Adipocyte (in vitro differentiated cells): ENCODE measurements around the gene CEP170B.
A peak's percentile ranks its signal among the peaks of the same experiment; 100 is the strongest.
"Not testable (repeated sequence)": the region's sequence is repeated elsewhere in the genome, so short reads cannot be mapped to it uniquely, and the experiment has no call there.

ENCODE experiments used
- DNase-seq: peaks from one replicate; pipeline ENCODE4 v3.0.0-alpha.2; 2015; ENCODE audit warnings: low read depth
- H3K27me3 ChIP-seq: replicated peaks from 2 replicates; pipeline ENCODE4 v1.7.0; 2013; ENCODE audit warnings: mild to moderate bottlenecking, low read length, moderate library complexity; ENCODE audit not compliant: control insufficient read depth, insufficient read depth
- H3K36me3 ChIP-seq: 2 replicates; pipeline ENCODE4 v1.7.0; 2013; ENCODE audit warnings: low read length, mild to moderate bottlenecking, moderate library complexity; ENCODE audit not compliant: control insufficient read depth, insufficient read depth, severe bottlenecking
- H3K4me1 ChIP-seq: 2 replicates; pipeline ENCODE4 v1.7.0; 2013; ENCODE audit warnings: mild to moderate bottlenecking, low read length, moderate library complexity; ENCODE audit not compliant: control insufficient read depth, insufficient read depth
- H3K4me3 ChIP-seq: 2 replicates; pipeline ENCODE4 v1.7.0; 2013; ENCODE audit warnings: mild to moderate bottlenecking, low read length, moderate library complexity
- H3K9ac ChIP-seq: 2 replicates; pipeline ENCODE4 v1.7.0; 2013; ENCODE audit warnings: mild to moderate bottlenecking, low read length, moderate library complexity
- H3K9me3 ChIP-seq: 2 replicates; pipeline ENCODE4 v1.7.0; 2013; ENCODE audit warnings: mild to moderate bottlenecking, low read length, moderate library complexity; ENCODE audit not compliant: control insufficient read depth

CEP170B gene

DNA sequence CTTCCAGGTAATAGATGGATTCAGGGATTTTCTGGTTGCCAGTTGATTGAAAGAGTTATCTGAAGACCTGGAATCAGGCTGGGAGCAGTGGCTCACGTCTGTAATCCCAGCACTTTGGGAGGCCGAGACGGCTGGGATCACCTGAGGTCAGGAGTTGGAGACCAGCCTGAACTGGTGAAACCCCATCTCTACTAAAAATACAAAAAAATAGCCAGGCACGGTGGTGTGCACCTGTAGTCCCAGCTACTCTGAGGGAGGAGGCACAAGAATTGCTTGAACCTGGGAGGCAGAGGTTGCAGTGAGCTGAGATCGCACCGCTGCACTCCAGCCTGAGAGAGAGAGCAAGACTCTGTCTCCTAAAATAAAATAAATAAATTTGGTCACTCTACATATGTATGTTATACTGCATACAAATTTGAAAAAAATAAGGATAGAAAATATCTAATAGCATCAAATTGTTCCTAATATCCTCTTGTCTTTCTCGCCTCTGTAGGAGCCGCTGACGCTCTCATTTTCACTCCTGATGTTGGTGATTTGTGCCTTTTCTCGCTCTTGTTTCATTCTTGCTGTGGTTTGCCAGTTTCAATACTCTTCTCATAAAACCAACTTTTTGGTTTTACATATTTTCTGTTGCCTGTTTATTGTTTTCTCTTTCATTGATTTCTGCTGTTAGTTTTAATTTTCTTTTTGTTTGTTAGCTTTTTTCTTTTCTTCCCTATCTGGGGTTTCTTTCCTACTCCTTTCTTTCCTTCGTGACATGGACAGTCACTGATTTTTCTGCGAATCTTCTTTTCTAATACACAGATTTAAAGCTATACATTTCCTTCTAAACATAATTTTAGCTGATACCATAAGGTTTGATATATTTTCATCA, 35.8 kb downstream of the CEP170B start:
- no peak overlapping the region for H3K9ac ChIP-seq
- no peak overlapping the region for H3K4me3 ChIP-seq
- DNase-seq, result no peak
- H3K27me3 ChIP-seq, result peaks cover 12% of the 10 kb centered on the region
- H3K4me1 ChIP-seq, result peaks cover 19% of the 10 kb centered on the region
- H3K36me3 ChIP-seq, result no peaks in the 10 kb centered on the region
- H3K9me3 ChIP-seq, result peaks cover 14% of the 10 kb centered on the region

DNA sequence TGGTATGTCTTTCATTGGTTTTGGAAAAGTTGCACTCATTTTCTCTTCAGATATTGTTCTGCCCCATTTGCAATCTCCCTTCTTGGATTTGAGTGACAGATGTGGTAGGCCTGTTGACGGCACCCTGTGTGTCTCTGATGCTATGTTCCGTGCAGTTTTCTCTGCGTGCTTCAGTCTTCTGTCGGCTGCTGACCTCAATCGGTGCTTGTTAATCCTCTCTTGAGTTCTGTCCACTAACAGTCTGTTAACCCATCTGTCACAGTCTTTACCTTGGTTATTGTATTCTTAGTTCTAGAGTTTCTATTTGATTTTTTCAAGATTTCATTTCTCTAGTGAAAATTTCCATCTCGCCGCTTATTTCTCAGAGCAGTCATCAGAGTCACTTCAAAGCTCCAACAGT, 38.9 kb downstream of the CEP170B start:
- Histone ChIP-seq H3K27me3 (peaks cover 29% of the 10 kb centered on the region), H3K9me3 (peaks cover 23% of the 10 kb centered on the region), H3K4me1 (peaks cover 4% of the 10 kb centered on the region), H3K4me3 (no peak overlapping the region), H3K9ac (no peak overlapping the region), H3K36me3 (no peaks in the 10 kb centered on the region)
- no peak for DNase-seq

DNA sequence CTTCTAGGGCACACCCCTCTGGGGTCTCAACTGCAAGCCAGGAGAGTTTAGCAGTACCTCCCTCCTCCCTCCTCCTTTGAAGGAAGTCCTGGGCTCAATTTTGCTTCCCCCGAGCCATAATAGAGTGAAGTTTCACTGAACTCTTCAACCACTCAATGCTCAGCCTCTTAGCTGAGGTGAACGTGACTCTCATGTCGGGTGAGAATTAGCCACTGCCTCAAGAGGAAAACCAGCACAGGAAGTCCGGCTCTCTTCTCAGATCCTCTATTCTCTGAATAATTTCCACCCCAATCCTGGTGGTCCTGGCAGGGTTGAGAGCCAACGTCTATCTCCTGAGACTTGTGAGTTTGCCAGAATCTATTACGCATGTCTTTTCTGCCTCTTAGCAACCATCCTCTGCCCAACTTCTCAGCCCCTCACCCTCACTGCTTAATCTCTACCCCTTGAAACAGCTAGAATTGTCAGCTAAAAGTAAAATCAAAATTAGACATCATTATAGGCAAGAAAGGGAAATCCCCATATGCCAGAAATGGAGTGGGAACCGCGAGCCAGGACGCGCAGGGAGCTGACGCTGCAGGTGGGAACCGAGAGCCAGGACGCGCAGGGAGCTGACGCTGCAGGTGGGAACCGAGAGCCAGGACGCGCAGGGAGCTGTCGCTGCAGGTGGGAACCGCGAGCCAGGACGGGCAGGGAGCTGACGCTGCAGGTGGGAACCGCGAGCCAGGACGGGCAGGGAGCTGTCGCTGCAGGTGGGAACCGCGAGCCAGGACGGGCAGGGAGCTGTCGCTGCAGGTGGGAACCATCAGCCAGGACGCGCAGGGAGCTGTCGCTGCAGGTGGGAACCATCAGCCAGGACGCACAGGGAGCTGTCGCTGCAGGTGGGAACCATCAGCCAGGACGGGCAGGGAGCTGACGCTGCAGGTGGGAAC, 39.8 kb downstream of the CEP170B start:
- not testable (repeated sequence) for H3K4me3 ChIP-seq, H3K9ac ChIP-seq, H3K4me1 ChIP-seq, H3K36me3 ChIP-seq, DNase-seq
- Histone ChIP-seq H3K9me3 (peaks cover 23% of the 10 kb centered on the region), H3K27me3 (peaks cover 31% of the 10 kb centered on the region)

DNA sequence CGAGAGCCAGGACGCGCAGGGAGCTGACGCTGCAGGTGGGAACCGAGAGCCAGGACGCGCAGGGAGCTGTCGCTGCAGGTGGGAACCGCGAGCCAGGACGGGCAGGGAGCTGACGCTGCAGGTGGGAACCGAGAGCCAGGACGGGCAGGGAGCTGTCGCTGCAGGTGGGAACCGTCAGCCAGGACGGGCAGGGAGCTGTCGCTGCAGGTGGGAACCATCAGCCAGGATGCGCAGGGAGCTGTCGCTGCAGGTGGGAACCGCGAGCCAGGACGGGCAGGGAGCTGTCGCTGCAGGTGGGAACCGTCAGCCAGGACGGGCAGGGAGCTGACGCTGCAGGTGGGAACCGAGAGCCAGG, 40.5 kb downstream of the CEP170B start:
- DNase-seq, H3K36me3 ChIP-seq, H3K4me3 ChIP-seq, H3K4me1 ChIP-seq, H3K9ac ChIP-seq: not testable (repeated sequence)
- Histone ChIP-seq H3K9me3 (peaks cover 23% of the 10 kb centered on the region), H3K27me3 (peaks cover 34% of the 10 kb centered on the region)

DNA sequence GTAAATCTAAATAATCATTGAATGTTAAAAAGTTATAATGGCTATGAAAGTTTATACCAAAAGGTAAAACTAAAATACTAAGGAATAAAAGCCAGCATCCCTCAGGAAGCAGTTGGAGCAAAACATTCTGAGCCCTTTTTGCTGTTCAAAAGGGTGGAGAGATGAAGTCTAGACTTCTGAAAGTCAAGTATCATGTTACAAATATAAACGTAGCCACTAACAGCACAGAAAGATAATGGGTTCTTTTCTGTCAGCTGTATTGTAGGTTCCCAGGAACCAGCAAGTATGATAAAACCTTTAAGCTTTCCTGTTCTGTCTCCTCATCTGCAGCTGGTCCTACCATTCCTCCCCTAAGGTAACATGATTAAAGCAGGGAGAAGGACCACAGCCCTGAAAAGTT, 43.2 kb downstream of the CEP170B start:
- Histone ChIP-seq H3K36me3 (no peaks in the 10 kb centered on the region), H3K4me1 (no peaks in the 10 kb centered on the region), H3K27me3 (peaks cover 34% of the 10 kb centered on the region), H3K9ac (no peak overlapping the region), H3K9me3 (peaks cover 35% of the 10 kb centered on the region), H3K4me3 (no peak overlapping the region)
- peak; percentile 43 for DNase-seq

DNA sequence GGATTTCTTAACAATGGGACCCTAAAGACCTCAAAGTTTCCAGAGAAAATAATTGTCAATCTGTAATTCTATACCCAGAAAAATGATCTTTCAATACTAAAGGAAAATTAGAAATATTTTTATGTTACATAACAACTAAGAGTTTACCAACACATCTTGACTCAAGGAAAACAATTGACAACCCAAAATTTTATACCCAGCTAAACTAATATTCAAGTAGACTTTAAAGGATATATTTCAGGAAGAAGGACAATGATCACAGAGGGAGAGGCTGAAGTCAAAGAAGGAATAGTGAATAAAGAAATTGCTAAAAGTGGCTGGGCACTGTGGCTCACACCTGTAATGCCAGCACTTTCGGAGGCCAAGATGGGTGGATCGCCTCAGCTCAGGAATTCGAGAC, 47.0 kb downstream of the CEP170B start:
- Histone ChIP-seq H3K9me3 (peaks cover 24% of the 10 kb centered on the region), H3K9ac (no peak overlapping the region), H3K36me3 (no peaks in the 10 kb centered on the region), H3K4me1 (no peaks in the 10 kb centered on the region), H3K4me3 (no peak overlapping the region), H3K27me3 (peaks cover 40% of the 10 kb centered on the region)
- no peak for DNase-seq

DNA sequence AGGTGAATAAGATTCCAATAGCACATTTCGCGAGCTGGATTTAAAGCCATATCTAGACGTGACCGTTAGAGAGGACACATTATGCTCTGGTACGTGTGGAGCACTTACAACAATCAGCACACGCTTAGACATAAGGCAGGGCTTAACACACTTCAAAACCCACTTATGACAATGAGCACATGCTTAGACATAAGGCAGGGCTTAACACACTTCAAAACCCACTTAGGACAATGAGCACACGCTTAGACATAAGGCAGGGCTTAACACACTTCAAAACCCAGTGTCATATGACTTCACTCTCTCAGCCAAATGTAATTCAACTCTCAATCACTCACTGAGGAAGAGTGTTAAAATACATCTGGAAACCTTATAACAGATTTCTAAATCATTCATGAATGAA, 48.4 kb downstream of the CEP170B start:
- Histone ChIP-seq H3K9ac (no peak overlapping the region), H3K27me3 (peaks cover 28% of the 10 kb centered on the region), H3K4me1 (no peaks in the 10 kb centered on the region), H3K36me3 (no peaks in the 10 kb centered on the region), H3K9me3 (peaks cover 17% of the 10 kb centered on the region), H3K4me3 (no peak overlapping the region)
- DNase-seq, result no peak

DNA sequence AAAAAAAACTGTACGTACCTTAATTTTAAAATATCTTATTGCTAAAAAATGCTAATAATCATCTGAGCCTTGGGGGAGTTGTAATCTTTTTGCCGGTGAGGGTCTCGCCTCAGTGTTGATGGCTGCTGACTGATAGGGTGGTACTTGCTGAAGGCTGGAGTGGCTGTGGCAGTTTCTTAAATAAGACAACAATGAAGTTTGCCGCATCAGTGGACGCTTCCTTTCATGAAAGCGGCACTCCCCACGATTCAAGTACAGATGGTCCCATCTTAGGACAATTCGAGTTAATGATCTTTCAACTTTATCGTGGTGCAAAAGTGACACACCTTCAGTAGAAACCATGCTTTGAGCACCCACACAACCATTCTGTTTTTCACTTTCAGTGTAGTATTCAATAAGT, 52.0 kb downstream of the CEP170B start:
- Histone ChIP-seq H3K4me1 (no peaks in the 10 kb centered on the region), H3K27me3 (peaks cover 18% of the 10 kb centered on the region), H3K9me3 (peaks cover 6% of the 10 kb centered on the region), H3K36me3 (no peaks in the 10 kb centered on the region), H3K4me3 (no peak overlapping the region), H3K9ac (no peak overlapping the region)
- no peak for DNase-seq

DNA sequence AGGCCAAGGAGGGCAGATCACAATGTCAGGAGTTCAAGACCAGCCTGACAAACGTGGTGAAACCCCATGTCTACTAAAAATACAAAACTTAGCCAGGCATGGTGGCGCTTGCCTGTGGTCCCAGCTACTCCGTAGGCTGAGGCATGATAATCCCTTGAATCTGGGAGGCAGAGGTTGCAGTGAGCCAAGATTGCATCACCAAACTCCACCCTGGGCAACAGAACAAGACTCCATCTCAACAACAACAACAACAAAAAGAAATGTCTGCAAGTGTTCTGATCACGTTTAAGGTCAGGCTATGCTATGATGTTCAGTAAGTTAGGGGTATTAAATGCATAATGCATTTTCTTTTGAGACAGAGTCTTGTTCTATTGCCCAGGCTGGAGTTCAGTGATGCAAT, 52.9 kb downstream of the CEP170B start:
- DNase-seq, result no peak
- H3K4me1 ChIP-seq, result no peaks in the 10 kb centered on the region
- H3K4me3 ChIP-seq, result no peak overlapping the region
- peaks cover 18% of the 10 kb centered on the region for H3K27me3 ChIP-seq
- H3K9ac ChIP-seq, result no peak overlapping the region
- H3K9me3 ChIP-seq, result peaks cover 3% of the 10 kb centered on the region
- no peaks in the 10 kb centered on the region for H3K36me3 ChIP-seq

DNA sequence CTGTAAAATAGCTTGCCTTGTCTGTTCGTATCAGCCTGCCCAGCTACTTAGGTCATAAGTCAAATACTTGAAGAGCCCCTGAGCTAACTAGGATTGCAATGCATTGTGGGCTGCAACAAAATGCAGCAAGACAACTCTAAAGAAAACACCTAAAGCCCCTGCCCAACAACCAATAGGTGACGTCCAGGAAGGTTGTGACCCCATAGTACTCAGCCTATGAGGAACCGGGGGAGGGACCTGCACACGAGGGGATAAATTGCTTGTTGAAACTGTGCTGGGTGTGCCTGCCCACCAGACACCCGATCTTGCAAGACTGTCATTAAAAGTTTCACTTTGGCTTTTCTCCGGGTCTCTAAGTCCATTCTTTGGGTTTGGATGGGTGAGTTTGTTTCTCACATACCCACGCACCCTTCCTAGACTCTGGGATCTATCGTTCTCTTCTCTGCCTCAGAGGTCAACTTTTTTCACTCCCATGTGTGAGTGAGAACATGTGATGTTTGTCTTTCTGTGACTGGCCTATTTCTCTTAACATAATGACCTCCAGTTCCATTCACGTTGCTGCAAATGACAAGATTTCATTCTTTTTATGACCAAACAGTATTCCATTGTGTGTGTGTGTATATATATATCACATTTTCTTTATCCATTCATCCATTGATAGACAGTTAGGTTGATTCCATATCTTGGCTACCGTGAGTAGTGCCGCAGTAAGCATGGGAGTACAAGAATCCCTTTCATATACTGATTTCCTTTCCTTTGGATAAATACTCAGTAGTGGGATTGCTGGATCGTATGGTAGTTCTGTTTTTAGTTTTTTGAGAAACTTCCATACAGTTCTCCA, 54.3 kb downstream of the CEP170B start:
- H3K9ac ChIP-seq, H3K4me3 ChIP-seq, H3K9me3 ChIP-seq, DNase-seq, H3K4me1 ChIP-seq, H3K36me3 ChIP-seq: not testable (repeated sequence)
- peaks cover 17% of the 10 kb centered on the region for H3K27me3 ChIP-seq

DNA sequence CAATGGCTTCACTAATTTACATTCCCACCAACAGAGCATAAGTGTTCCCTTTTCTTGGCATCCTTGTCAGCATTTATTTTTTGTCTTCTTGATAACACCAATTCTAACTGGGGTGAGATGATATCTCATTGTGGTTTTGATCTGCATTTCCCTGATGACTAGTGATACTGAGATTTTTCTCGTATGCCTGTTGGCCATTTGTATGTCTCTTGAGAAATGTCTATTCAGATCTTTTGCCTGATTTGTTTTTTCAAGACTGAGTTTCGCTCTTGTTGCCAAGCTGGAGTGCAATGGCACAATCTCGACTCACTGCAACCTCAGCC, 54.9 kb downstream of the CEP170B start:
- H3K27me3 ChIP-seq, result peaks cover 11% of the 10 kb centered on the region
- no peak overlapping the region for H3K4me3 ChIP-seq
- DNase-seq, result no peak
- H3K36me3 ChIP-seq, result no peaks in the 10 kb centered on the region
- H3K9me3 ChIP-seq, result peaks cover 7% of the 10 kb centered on the region
- no peak overlapping the region for H3K9ac ChIP-seq
- H3K4me1 ChIP-seq, result no peaks in the 10 kb centered on the region
